HG02798 (cell line): ENCODE measurements around the gene SHH.

Experiments
- ATAC-seq: cut with Tn5 transposase; IDR thresholded peaks from one replicate; pipeline ENCODE4 v1.9.1; 2021; ENCODE audit warnings: mild to moderate bottlenecking; ENCODE audit not compliant: unreplicated experiment, poor library complexity

SHH gene

GRCh38 chr7:155807789-155808548, 4.3 kb downstream of the SHH start:
- ATAC-seq, result no peak

- ATAC-seq, result no peak
Measured at GRCh38 chr7:155807065-155807671, 5.1 kb downstream of the SHH start.

GRCh38 chr7:155806096-155806871, 6.0 kb downstream of the SHH start:
- no peak for ATAC-seq

- ATAC-seq, result no peak
Measured at GRCh38 chr7:155805826-155806095, 6.5 kb downstream of the SHH start.

- no peak for ATAC-seq
Measured at GRCh38 chr7:155804897-155805825, 7.1 kb downstream of the SHH start.

- no peak for ATAC-seq
Measured at GRCh38 chr7:155804431-155804831, 7.8 kb downstream of the SHH start.

- no peak for ATAC-seq
Measured at GRCh38 chr7:155803418-155804376, 8.6 kb downstream of the SHH start.

- no peak for ATAC-seq
Measured at GRCh38 chr7:155802906-155803417, 9.3 kb downstream of the SHH start.

- no peak for ATAC-seq
Measured at GRCh38 chr7:155802291-155802690, 10.0 kb downstream of the SHH start.

- ATAC-seq, result no peak
Measured at GRCh38 chr7:155800741-155801267, 11.5 kb downstream of the SHH start.

GRCh38 chr7:155800301-155800700, 12.0 kb downstream of the SHH start:
- no peak for ATAC-seq

- ATAC-seq, result no peak
Measured at GRCh38 chr7:155799514-155799913, 12.7 kb downstream of the SHH start.

GRCh38 chr7:155798673-155799439, 13.4 kb downstream of the SHH start:
- no peak for ATAC-seq

GRCh38 chr7:155797262-155798250, 14.7 kb downstream of the SHH start:
- ATAC-seq, result no peak

GRCh38 chr7:155796381-155797261, 15.6 kb downstream of the SHH start:
- peak; percentile 71 for ATAC-seq

- ATAC-seq, result no peak
Measured at GRCh38 chr7:155795951-155796350, 16.3 kb downstream of the SHH start.
